Motor neuron (in vitro differentiated cells): ENCODE measurements around the gene EIF2AK2. TPM values are rescaled to one million over a fixed set of nuclear protein-coding genes. Genes with fewer than 3 reads are reported as not detected.
"Not testable (repeated sequence)": the region's sequence is repeated elsewhere in the genome, so short reads cannot be mapped to it uniquely, and the experiment has no call there.

Experiments
- ATAC-seq, 8 experiments: fragments of 200-7000 bp; cut with Tn5 transposase; replicated peaks in 6 of 8; 2 replicates each; pipeline ENCODE4 v1.8.0; 2021; ENCODE audit warnings: mild to moderate bottlenecking in 8 of 8, moderate library complexity in 8 of 8
- H3K27ac ChIP-seq, 2 donors: fragments of 250-450 bp; sonication (Bioruptor Pico); 2 replicates each; pipeline ENCODE4 v1.9.0; 2021; ENCODE audit warnings: antibody characterized with exemption in 2 of 2, mild to moderate bottlenecking in 2 of 2, moderate library complexity in 1 of 2
- H3K4me1 ChIP-seq, 2 donors: fragments of 250-450 bp; sonication (Bioruptor Pico); replicated peaks in 1 of 2; 2 replicates each; pipeline ENCODE4 v1.6.1; 2021; ENCODE audit warnings: antibody characterized with exemption in 2 of 2, mild to moderate bottlenecking in 2 of 2, moderate library complexity in 1 of 2
- H3K4me3 ChIP-seq, 5 donors: fragments of 250-450 bp; sonication (Bioruptor Pico); 2 replicates each; pipeline ENCODE4 v1.9.0; 2021; ENCODE audit warnings: antibody characterized with exemption in 5 of 5, mild to moderate bottlenecking in 5 of 5, moderate library complexity in 4 of 5
- WGBS, 10 experiments: fragments of 450-650 bp; shearing (Covaris generic); methylation state at CpG; one replicate each; pipeline ENCODE4 v1.0.0; 2022; 5-methylcytosine and 5-hydroxymethylcytosine counted together
- in situ Hi-C, 9 experiments: fragments of 400-800 bp; cut with MboI; loops; one replicate each; pipeline ENCODE4 v1.15.0; 2021; ENCODE audit warnings: low sequenced_read_pairs in 9 of 9, low pct_unique_long_range_greater_than_20kb in 2 of 9; ENCODE audit not compliant: unreplicated experiment in 9 of 9
- total RNA-seq, 8 experiments: library from RNA; unstranded; fragments of 300-600 nt; gene quantifications; 2 replicates each; pipeline versions ENCODE4 v1.2.3 to v1.2.4, GENCODE V29; 2022

The EIF2AK2 gene
- 10 to 100 TPM in 5 of 8 experiments, 1 to 10 TPM in 3; 7.1 to 38.2 (median 20.0) TPM for total RNA-seq

DNA sequence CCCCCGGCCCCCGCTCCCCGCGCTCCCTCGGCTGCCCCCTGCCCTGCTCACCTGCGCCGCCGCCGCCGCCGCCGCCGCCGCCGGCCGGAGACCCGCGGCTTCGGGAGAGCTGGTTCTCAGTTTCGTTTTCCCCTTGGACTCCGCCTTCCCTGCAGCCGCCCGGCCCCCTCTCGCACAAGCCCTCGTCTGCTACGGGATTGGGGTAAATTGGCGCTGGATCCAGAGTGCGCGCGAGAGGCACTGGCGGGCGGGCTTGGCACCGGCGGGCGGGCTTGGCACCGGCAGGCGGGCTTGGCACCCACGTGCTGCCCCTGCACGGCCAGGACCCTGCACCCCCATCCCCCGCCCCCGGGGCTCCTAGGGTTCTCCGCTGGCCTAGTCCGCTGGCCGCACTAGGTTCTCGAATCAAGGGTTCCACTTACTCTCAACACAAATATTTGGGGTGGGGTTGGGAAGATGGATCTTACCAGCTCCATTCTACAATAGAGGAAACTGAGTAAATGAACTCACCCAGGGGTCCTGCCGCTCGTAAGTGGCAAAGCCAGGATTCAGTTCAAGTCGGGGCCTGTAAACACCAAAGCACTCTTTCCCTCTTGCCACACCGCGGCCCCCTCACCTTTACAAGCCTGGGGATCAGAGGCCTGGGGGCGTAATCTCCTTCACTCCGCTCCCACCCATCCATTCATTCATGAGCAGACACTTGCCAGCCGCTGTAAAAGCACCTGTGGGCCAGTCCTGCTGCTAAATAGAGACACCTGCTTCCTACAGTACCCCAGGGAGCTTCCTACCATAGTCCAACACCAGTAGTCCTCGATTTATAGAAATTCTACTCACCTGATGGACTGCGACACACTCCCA, at the start of gene EIF2AK2:
EIF2AK2 (minus strand) TSS at position 124 of the 858 bp plus-strand sequence. CDS start 9,174 bp downstream, outside the sequence.
- H3K4me3 ChIP-seq = peak within 1 kb of the TSS; percentile 60 to 65 (median 62)
- in situ Hi-C loops = no loop called here
- ATAC-seq = peak; percentile 78 to 96 (median 88)
- H3K4me1 ChIP-seq = peaks cover 6 to 14% of the 10 kb centered on the region in 2 donors
- H3K27ac ChIP-seq = peak within 1 kb of the TSS in 1 of 2 donors; percentile 61
- 80 to 100% (median 86%) methylated on average over 1 to 5 of the region's 55 CpGs; no CpG with 5 or more reads in 6 of the 10 experiments for WGBS, 10 experiments

DNA sequence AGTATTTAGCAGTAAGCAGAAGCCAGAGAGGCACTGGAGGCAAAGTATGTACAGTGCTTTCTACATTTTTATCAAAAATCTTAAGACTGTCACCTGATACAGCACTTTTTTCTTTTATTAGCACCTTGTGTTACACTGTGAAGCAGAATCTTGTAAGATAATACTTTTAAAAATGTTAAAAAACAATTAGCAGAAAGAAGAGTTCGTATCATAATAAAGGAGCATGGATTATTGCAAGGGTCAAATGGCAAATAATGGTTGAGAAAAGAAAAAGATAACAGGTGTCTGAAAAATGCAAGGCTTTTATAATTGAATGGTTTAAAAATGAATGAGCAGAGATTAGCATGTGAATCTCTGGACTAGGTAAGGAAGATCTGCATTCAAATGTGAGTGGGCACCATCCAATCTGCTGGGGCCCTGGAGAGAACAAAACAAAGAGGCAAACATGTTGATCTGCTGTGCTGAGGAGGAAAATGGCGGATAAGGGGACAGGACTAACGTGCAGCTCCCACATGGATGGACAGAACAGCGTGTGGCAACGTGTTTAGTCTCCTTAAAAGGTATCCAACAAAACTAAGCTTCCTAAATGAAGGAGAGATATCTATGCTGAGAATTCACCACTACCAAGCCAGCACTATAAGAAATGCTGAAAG, 49.0 kb upstream of the EIF2AK2 start:
- in situ Hi-C loops = no loop called here
- no peaks in the 10 kb centered on the region for H3K4me1 ChIP-seq
- no peak overlapping the region for H3K4me3 ChIP-seq
- ATAC-seq = no peak
- WGBS, 10 experiments = 60 to 100% (median 83%) methylated on average over 1 to 5 of the region's 5 CpGs; no CpG with 5 or more reads in 1 of the 10 experiments
- no peak overlapping the region for H3K27ac ChIP-seq

DNA sequence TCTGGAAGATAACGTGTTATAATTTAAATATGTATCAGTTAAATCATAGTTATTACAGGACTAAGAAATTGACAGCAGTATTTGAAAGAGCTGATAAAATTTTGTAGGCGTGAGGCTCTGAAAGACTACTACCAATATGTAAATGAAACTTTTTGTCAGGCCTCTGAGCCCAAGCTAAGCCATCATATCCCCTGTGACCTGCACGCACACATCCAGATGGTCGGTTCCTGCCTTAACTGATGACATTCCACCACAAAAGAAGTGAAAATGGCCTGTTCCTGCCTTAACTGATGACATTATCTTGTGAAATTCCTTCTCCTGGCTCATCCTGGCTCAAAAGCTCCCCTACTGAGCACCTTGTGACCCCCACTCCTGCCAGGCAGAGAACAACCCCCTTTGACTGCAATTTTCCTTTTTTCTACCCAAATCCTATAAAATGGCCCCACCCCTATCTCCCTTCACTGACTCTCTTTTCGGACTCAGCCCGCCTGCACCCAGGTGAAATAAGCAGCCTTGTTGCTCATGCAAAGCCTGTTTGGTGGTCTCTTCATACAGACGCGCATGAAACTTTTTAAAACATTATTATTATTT, 48.4 kb upstream of the EIF2AK2 start:
- in situ Hi-C loops, H3K27ac ChIP-seq, ATAC-seq, H3K4me3 ChIP-seq, H3K4me1 ChIP-seq: not testable (repeated sequence)
- 0 to 90% (median 81%) methylated on average over 1 to 7 of the region's 8 CpGs; no CpG with 5 or more reads in 1 of the 10 experiments for WGBS, 10 experiments

DNA sequence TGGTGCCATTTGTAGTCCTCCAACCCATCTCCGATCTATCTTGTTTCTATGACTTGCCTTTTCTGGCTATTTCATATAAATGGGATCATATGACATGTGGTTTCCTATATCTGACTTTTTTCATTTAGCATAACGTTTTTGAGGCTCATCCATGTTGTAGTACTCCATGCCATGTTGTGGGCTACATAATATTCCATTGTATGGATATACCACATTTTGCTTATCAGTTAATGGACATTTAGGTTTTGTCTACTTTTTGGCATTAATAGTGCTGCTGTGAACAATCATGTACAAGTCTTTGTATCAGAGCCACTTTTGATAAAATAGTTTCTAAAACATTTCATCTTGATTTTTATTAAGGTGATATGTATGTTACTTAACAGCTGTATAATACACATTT, 46.9 kb upstream of the EIF2AK2 start:
- 86 to 100% (median 97%) methylated on average over 1 to 2 of the region's 2 CpGs for WGBS, 10 experiments
- in situ Hi-C loops = no loop called here
- ATAC-seq = no peak
- H3K4me3 ChIP-seq = no peak overlapping the region
- peaks cover 0 to 3% of the 10 kb centered on the region in 2 donors for H3K4me1 ChIP-seq
- H3K27ac ChIP-seq = no peak overlapping the region

DNA sequence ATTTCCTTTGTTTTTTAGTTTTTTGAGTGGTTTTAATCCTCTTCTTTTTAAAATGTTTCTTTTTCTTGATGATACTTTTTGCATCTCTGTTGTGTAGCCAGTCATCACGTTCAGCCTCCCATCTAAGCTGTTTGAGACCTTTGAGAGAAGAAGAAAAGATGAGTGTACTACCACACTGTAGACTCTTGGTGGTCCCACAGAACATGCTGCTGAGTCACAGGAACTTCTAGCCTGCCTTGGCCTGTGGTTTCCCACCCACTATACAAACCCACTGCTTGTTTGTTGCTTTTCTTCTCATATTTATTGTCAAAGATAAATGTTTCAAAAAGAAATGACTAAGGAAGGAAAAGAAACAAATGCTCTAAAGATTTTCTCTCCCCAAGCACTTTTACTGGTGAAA, 45.0 kb upstream of the EIF2AK2 start:
- no peak overlapping the region for H3K27ac ChIP-seq
- in situ Hi-C loops = no loop called here
- WGBS, 10 experiments = 80 to 100% (median 100%) methylated on average over 1 of the region's 1 CpG; no CpG with 5 or more reads in 1 of the 10 experiments
- H3K4me1 ChIP-seq = peaks cover 10 to 14% of the 10 kb centered on the region in 2 donors
- no peak overlapping the region for H3K4me3 ChIP-seq
- no peak for ATAC-seq

DNA sequence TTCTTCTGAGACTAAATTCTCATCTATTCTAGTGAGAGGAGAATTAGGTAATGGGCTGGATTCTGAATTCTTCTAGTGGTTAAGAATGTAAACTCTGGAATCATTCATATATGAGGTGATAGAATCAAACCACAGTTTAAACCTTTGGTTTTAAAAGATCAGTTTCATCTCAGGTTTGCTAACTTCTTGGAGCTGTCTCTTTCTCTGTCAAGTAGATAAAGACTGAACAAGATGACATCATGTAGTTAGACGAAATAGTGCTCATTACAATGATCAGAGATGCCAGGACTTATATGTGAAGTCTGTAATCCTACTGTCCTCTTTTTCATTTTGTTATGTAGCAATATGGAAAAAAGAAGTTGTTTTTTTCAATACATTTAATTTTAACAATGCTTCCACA, 44.4 kb upstream of the EIF2AK2 start:
- Histone ChIP-seq H3K4me1 (peaks cover 10 to 14% of the 10 kb centered on the region in 2 donors), H3K27ac (no peak overlapping the region), H3K4me3 (no peak overlapping the region)
- WGBS, 10 experiments = 13 to 100% (median 75%) methylated on average over 1 of the region's 1 CpG; no CpG with 5 or more reads in 4 of the 10 experiments
- no peak for ATAC-seq
- in situ Hi-C loops = no loop called here

DNA sequence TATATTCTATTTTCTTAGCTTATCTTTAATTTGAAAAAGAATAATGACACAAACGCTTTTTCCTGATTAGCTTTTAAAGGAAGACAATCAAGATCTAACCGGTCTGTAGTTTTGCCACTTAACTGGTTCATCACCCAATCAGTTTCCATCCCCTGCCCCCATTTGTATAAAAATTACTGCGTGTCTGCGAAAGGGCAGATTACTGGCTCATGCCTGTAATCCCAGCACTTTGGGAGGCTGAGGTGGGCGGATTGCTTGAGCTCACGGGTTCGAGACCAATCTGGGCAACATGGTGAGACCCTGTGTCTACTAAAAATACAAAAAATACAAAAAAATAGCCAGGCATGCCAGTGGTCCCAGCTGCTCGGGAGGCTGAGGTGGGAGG, 41.9 kb upstream of the EIF2AK2 start:
- Histone ChIP-seq H3K4me3 (no peak overlapping the region), H3K4me1 (peaks cover 10 to 14% of the 10 kb centered on the region in 2 donors), H3K27ac (no peak overlapping the region)
- in situ Hi-C loops = no loop called here
- no peak for ATAC-seq
- WGBS, 10 experiments = 60 to 100% (median 87%) methylated on average over 1 to 7 of the region's 8 CpGs

DNA sequence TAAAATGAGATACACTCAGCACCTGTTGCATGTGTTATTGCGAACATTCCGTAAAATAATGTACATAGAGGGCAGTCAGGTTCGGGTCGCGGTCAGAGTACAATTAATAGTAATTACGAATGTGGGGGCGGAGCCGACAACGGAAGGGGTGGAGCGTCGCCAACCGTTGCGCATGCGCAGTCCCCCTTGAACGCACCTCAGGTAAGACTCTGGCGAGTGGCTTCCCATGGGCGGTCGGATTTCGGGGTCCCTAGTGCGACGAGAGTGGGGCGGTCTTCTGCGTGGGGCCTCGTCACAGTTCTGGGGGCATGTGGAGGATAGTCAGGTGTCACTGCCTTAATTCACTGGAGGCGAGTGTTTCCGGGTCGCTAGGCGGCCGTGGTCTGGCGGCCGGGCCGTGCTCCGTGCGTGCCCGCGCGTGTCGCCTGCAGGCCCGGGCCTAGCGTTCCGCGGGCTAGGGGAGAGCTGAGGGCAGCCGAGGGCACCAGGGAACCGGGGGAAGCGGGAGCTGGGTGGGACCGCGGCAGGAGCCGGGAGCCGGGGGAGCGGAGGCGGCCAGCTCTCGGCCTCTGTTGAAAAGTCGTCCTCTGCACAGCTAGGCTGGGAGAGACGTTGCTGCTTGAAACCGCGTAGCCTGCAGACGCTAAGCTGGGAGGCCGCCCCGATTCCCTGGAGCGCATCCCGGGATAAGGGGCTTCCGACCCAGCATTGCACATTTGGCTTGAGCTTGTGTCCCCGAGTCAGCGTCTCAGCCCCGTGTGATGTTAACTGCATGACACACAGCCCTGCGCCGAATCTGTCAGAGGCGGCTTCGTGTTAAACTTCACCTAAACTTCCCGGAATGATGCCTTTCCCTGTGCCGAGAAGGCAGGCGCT, 39.8 kb upstream of the EIF2AK2 start, which contains the start of gene CEBPZOS:
CEBPZOS (plus strand) TSS at position 177 of the 876 bp plus-strand sequence. CDS start 3,209 bp downstream, outside the sequence.
- ATAC-seq = peak; percentile 85 to 91 (median 88)
- Histone ChIP-seq H3K27ac (peak within 1 kb of the TSS; percentile 71 to 83), H3K4me1 (peaks cover 10 to 14% of the 10 kb centered on the region in 2 donors), H3K4me3 (peak within 1 kb of the TSS; percentile 52 to 83 (median 59))
- 0 to 50% (median 13%) methylated on average over 2 to 9 of the region's 72 CpGs; no CpG with 5 or more reads in 2 of the 10 experiments for WGBS, 10 experiments
- in situ Hi-C loops = no loop called here

DNA sequence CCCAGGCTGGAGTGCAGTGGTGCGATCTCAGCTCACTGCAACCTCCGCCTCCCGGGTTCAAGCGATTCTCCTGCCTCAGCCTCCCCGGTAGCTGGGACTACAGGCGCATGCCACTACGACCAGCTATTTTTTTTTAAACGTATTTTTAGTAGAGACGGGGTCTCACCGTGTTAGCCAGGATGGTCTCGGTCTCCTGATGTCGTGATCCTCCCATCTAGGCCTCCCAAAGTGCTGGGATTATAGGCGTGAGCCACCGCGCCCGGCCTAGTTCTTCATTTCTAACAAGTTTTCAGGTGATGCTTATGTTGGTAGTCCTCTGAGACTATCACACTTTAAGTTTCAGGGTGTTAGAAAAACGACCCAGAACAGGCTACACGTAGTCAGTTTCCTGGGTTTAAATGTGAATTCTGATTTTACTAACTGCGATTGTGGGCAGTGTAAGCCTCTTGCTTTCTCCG, 39.1 kb upstream of the EIF2AK2 start:
- peak overlapping the region; percentile 52 to 83 (median 59) for H3K4me3 ChIP-seq
- H3K4me1 ChIP-seq = peaks cover 10 to 14% of the 10 kb centered on the region in 2 donors
- H3K27ac ChIP-seq, ATAC-seq, in situ Hi-C loops: not testable (repeated sequence)
- WGBS, 10 experiments = 50 to 100% (median 80%) methylated on average over 1 to 17 of the region's 20 CpGs; no CpG with 5 or more reads in 1 of the 10 experiments

DNA sequence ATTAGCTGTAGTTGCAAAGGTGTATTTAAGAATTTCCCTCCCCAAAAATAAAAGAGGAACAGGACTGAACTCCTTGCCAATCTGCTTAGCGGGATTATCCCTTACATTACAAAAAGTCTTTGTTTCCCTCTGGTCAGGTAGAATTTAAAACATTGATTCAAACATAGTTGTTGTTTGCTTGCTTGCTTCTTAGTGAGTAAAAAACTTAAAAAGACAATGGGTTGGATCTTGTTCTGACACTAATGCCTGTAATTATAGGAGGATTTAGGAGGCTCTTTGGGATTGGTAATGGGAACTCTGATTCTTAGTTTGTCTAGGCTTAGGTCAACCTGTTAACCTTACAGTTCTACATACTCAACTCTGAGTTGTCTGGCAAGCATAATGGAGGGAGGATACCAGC, 35.8 kb upstream of the EIF2AK2 start:
- ATAC-seq = no peak
- in situ Hi-C loops = no loop called here
- 33 to 100% (median 83%) methylated on average over 1 of the region's 1 CpG; no CpG with 5 or more reads in 3 of the 10 experiments for WGBS, 10 experiments
- no peak overlapping the region for H3K27ac ChIP-seq
- H3K4me3 ChIP-seq = no peak overlapping the region
- peaks cover 4 to 5% of the 10 kb centered on the region in 2 donors for H3K4me1 ChIP-seq

DNA sequence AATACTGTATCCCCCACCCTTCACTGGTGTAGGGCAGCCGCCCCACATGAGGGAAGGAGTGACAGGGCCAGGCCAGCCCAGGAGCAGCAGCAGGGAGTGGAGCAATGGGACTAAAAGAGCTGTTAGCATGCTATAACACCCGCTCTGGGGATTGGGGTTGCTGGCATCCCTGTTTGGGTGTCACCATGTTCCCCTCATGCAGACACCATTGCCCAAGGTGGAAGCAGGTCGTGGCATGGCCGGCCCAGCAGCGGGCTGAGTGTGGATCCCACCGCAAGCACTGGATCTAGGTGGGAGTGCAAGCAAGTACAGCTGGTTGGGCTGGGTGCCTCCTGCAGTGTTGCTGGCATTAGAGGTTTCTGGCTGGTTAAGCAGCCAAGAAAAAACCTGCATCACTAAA, 35.0 kb upstream of the EIF2AK2 start:
- no peak overlapping the region for H3K4me3 ChIP-seq
- no peak overlapping the region for H3K27ac ChIP-seq
- H3K4me1 ChIP-seq = no peaks in the 10 kb centered on the region
- WGBS, 10 experiments = 0 to 100% (median 53%) methylated on average over 1 to 3 of the region's 6 CpGs; no CpG with 5 or more reads in 4 of the 10 experiments
- in situ Hi-C loops = no loop called here
- no peak for ATAC-seq

DNA sequence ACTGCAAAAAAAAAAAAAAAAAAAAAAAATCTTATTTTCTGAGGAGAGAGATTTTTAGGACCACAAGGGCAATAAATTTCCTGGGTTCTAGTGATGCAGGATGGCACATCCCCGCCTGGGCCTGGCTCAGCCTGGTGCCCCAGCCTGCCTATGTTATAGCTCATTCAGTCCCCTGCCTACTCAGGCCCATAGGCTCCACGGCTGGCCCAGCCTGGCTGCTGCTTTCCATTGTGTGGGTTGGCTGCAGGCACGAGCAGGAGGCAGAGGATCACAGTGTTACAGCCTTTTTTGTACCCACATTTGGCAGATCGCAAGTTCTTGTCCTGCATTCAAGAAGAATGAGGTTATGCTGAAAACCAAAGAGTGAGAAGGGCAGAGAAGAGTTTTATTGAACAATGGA, 34.5 kb upstream of the EIF2AK2 start:
- H3K4me3 ChIP-seq = no peak overlapping the region
- H3K4me1 ChIP-seq = no peaks in the 10 kb centered on the region
- in situ Hi-C loops = no loop called here
- H3K27ac ChIP-seq = no peak overlapping the region
- ATAC-seq = peak in 2 of 8 experiments; percentile 47 to 59
- 31 to 100% (median 82%) methylated on average over 1 to 4 of the region's 4 CpGs; no CpG with 5 or more reads in 4 of the 10 experiments for WGBS, 10 experiments
